ENCODE results near the gene FZR1. TPM values are rescaled to one million over a fixed set of nuclear protein-coding genes. Genes with fewer than 3 reads are reported as not detected.

Gene FZR1
- total RNA-seq, 2 experiments from 2014 or later = 61.2 to 65.3 TPM

DNA sequence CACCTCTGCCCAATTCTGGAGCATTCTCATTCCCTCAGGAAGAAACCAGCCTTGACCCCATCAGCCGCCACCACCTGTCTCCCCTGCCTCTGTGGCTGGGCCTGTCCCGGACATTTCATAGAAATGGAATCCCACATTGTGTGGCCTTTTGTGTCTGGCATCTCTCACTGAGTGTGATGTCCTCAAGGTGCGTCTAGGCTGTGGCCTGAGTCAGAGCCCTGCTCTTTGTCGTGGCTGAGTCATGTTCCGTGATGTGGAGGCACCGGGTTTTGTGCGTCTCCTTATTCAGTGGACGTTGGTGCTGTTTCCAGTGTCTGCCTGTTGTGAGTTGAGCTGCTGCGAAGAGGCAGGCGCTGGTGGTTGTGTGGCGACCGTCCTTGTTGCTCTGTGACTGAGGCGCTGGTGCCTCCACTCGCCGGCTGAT, 3.5 kb downstream of the FZR1 start:
- Histone ChIP-seq H3K9me2 (ENCODE audit: insufficient read depth, low read length) (no peaks in the 10 kb centered on the region), H3K79me2 (ENCODE audit: insufficient read depth, low read depth, low read length) (peaks cover 31% of the 10 kb centered on the region), H4K20me1 (ENCODE audit: insufficient read depth, low read length) (peaks cover 3% of the 10 kb centered on the region; the same call in 1 of the 2 replicates), H3K4me1 (ENCODE audit: insufficient read depth, low read length, poor library complexity, severe bottlenecking) (peaks cover 18% of the 10 kb centered on the region), H3K27ac (ENCODE audit: low read depth, low read length, poor library complexity, severe bottlenecking) (no peak overlapping the region), H3K4me3 (ENCODE audit: low read depth, low read length, poor library complexity, severe bottlenecking) (no peak overlapping the region), H2AFZ (ENCODE audit: low read length) (no peak overlapping the region), H3K4me2 (ENCODE audit: low read length) (no peak overlapping the region), H3K9me3 (ENCODE audit: low read length) (no peaks in the 10 kb centered on the region), H3K36me3 (ENCODE audit: insufficient read depth, low read length) (peaks cover 33% of the 10 kb centered on the region; the same call in 1 of the 2 replicates)
- no peak for TF ChIP-seq EZH2phosphoT487 (IDR thresholded peaks at IDR 0.05; ENCODE audit: borderline replicate concordance, low read depth, low read length)
- TF ChIP-seq, protein P1, sequence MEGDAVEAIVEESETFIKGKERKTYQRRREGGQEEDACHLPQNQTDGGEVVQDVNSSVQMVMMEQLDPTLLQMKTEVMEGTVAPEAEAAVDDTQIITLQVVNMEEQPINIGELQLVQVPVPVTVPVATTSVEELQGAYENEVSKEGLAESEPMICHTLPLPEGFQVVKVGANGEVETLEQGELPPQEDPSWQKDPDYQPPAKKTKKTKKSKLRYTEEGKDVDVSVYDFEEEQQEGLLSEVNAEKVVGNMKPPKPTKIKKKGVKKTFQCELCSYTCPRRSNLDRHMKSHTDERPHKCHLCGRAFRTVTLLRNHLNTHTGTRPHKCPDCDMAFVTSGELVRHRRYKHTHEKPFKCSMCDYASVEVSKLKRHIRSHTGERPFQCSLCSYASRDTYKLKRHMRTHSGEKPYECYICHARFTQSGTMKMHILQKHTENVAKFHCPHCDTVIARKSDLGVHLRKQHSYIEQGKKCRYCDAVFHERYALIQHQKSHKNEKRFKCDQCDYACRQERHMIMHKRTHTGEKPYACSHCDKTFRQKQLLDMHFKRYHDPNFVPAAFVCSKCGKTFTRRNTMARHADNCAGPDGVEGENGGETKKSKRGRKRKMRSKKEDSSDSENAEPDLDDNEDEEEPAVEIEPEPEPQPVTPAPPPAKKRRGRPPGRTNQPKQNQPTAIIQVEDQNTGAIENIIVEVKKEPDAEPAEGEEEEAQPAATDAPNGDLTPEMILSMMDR (conservative IDR thresholded peaks at IDR 0.05; ENCODE audit: low read length) = no peak
- no TSS peak for BruUV-seq (replicated peaks)
- intact Hi-C loops (cut with micrococcal nuclease; ENCODE audit: unreplicated experiment) = loop anchor here (5.0 kb wide), 1 partner anchor 63 kb away; the partner anchor contains the start of gene HMG20B
- CTCF ChIA-PET (ENCODE audit: unreplicated experiment) = no interaction called here
- DNase-seq (ENCODE audit: low spot score) = no peak
- POLR2A ChIA-PET = no interaction called here

- H3K9me3 ChIP-seq (ENCODE audit: low read length) = no peaks in the 10 kb centered on the region
- intact Hi-C loops (cut with micrococcal nuclease; ENCODE audit: unreplicated experiment) = no loop called here
- H4K20me1 ChIP-seq (ENCODE audit: insufficient read depth, low read length) = peaks cover 3% of the 10 kb centered on the region; the same call in 1 of the 2 replicates
- ChIA-PET CTCF (ENCODE audit: unreplicated experiment) (no interaction called here), POLR2A (no interaction called here)
- H3K79me2 ChIP-seq (ENCODE audit: insufficient read depth, low read depth, low read length) = peaks cover 31% of the 10 kb centered on the region
- peaks cover 33% of the 10 kb centered on the region; the same call in 1 of the 2 replicates for H3K36me3 ChIP-seq (ENCODE audit: insufficient read depth, low read length)
- no peak for TF ChIP-seq EZH2phosphoT487 (IDR thresholded peaks at IDR 0.05; ENCODE audit: borderline replicate concordance, low read depth, low read length)
- TF ChIP-seq, protein P1 (conservative IDR thresholded peaks at IDR 0.05; ENCODE audit: low read length) = no peak
- BruUV-seq (replicated peaks) = no TSS peak
- peaks cover 10% of the 10 kb centered on the region for H3K4me1 ChIP-seq (ENCODE audit: insufficient read depth, low read length, poor library complexity, severe bottlenecking)
- no peak for DNase-seq (ENCODE audit: low spot score)
- no peak overlapping the region for H3K4me3 ChIP-seq (ENCODE audit: low read depth, low read length, poor library complexity, severe bottlenecking)
- no peak overlapping the region for H2AFZ ChIP-seq (ENCODE audit: low read length)
- H3K27ac ChIP-seq (ENCODE audit: low read depth, low read length, poor library complexity, severe bottlenecking) = no peak overlapping the region
- H3K4me2 ChIP-seq (ENCODE audit: low read length) = no peak overlapping the region
- no peaks in the 10 kb centered on the region for H3K9me2 ChIP-seq (ENCODE audit: insufficient read depth, low read length)
These were observed 4.6 kb downstream of the FZR1 start for GRCh38 chr19:3510727-3511126.

- no peaks in the 10 kb centered on the region for H3K9me3 ChIP-seq (ENCODE audit: low read length)
- no peak overlapping the region for H3K4me2 ChIP-seq (ENCODE audit: low read length)
- BruUV-seq (replicated peaks) = no TSS peak
- H3K4me1 ChIP-seq (ENCODE audit: insufficient read depth, low read length, poor library complexity, severe bottlenecking) = peaks cover 20% of the 10 kb centered on the region
- ChIA-PET POLR2A (no interaction called here), CTCF (ENCODE audit: unreplicated experiment) (no interaction called here)
- no peak for DNase-seq (ENCODE audit: low spot score)
- intact Hi-C loops (cut with micrococcal nuclease; ENCODE audit: unreplicated experiment) = no loop called here
- H3K79me2 ChIP-seq (ENCODE audit: insufficient read depth, low read depth, low read length) = peaks cover 27% of the 10 kb centered on the region
- H4K20me1 ChIP-seq (ENCODE audit: insufficient read depth, low read length) = peaks cover 3% of the 10 kb centered on the region; the same call in 1 of the 2 replicates
- TF ChIP-seq EZH2phosphoT487 (IDR thresholded peaks at IDR 0.05; ENCODE audit: borderline replicate concordance, low read depth, low read length) = no peak
- TF ChIP-seq, protein P1 (conservative IDR thresholded peaks at IDR 0.05; ENCODE audit: low read length) = no peak
- no peak overlapping the region for H2AFZ ChIP-seq (ENCODE audit: low read length)
- H3K4me3 ChIP-seq (ENCODE audit: low read depth, low read length, poor library complexity, severe bottlenecking) = no peak overlapping the region
- no peak overlapping the region for H3K27ac ChIP-seq (ENCODE audit: low read depth, low read length, poor library complexity, severe bottlenecking)
- H3K9me2 ChIP-seq (ENCODE audit: insufficient read depth, low read length) = no peaks in the 10 kb centered on the region
- peaks cover 33% of the 10 kb centered on the region; the same call in 1 of the 2 replicates for H3K36me3 ChIP-seq (ENCODE audit: insufficient read depth, low read length)
These were observed 5.6 kb downstream of the FZR1 start for GRCh38 chr19:3511506-3512251.

All from OCI-LY7 (cell line).